ENCODE measurements around the gene ANKRD13B.

Gene ANKRD13B

GRCh38 chr17:29591737-29592608 lies 959 bp upstream of the ANKRD13B start (continued):
- TF ChIP-seq, protein P1, sequence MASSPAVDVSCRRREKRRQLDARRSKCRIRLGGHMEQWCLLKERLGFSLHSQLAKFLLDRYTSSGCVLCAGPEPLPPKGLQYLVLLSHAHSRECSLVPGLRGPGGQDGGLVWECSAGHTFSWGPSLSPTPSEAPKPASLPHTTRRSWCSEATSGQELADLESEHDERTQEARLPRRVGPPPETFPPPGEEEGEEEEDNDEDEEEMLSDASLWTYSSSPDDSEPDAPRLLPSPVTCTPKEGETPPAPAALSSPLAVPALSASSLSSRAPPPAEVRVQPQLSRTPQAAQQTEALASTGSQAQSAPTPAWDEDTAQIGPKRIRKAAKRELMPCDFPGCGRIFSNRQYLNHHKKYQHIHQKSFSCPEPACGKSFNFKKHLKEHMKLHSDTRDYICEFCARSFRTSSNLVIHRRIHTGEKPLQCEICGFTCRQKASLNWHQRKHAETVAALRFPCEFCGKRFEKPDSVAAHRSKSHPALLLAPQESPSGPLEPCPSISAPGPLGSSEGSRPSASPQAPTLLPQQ (tag by site-specific recombination; IDR thresholded peaks at IDR 0.05): peak; percentile 96
- TF ChIP-seq ZNF174 (tag by site-specific recombination; IDR thresholded peaks at IDR 0.05) (no peak), ZFP3 (tag by site-specific recombination; IDR thresholded peaks at IDR 0.05; ENCODE audit: low read depth) (no peak), KLF8 (tag by site-specific recombination; IDR thresholded peaks at IDR 0.05) (peak; percentile 98), ZNF302 (tag by site-specific recombination; IDR thresholded peaks at IDR 0.05; ENCODE audit: low read depth) (no peak), ZNF274 (IDR thresholded peaks at IDR 0.05; ENCODE audit: low read length) (no peak), ZNF274 (tag by site-specific recombination; IDR thresholded peaks at IDR 0.05; ENCODE audit: borderline replicate concordance) (no peak), ZFP69B (tag by site-specific recombination; IDR thresholded peaks at IDR 0.05) (peak; percentile 96), ZIC2 (tag by site-specific recombination; IDR thresholded peaks at IDR 0.05) (peak; percentile 86), ZNF146 (tag by site-specific recombination; IDR thresholded peaks at IDR 0.05) (no peak), ZNF266 (tag by site-specific recombination; IDR thresholded peaks at IDR 0.05; ENCODE audit: low read depth) (no peak), ZNF184 (tag by site-specific recombination; IDR thresholded peaks at IDR 0.05) (0 out of 2 replicates have a peak, but pooled peaks have one; percentile 3), ZNF24 (tag by site-specific recombination; IDR thresholded peaks at IDR 0.05) (no peak; the same call in 1 of the 2 replicates), HOXD13 (CRISPR knock-in tag; IDR thresholded peaks at IDR 0.05; ENCODE audit: borderline replicate concordance) (no peak), BCL11B (tag by site-specific recombination; IDR thresholded peaks at IDR 0.05; ENCODE audit: low read depth) (peak; percentile 58), GLI4 (tag by site-specific recombination; IDR thresholded peaks at IDR 0.05) (no peak), ZNF391 (tag by site-specific recombination; IDR thresholded peaks at IDR 0.05; ENCODE audit: borderline replicate concordance, low read depth) (no peak), WT1 (tag by site-specific recombination; IDR thresholded peaks at IDR 0.05) (peak; percentile 95), ZBTB44 (tag by site-specific recombination; IDR thresholded peaks at IDR 0.05) (peak; percentile 77)
- TF ChIP-seq, protein P2, sequence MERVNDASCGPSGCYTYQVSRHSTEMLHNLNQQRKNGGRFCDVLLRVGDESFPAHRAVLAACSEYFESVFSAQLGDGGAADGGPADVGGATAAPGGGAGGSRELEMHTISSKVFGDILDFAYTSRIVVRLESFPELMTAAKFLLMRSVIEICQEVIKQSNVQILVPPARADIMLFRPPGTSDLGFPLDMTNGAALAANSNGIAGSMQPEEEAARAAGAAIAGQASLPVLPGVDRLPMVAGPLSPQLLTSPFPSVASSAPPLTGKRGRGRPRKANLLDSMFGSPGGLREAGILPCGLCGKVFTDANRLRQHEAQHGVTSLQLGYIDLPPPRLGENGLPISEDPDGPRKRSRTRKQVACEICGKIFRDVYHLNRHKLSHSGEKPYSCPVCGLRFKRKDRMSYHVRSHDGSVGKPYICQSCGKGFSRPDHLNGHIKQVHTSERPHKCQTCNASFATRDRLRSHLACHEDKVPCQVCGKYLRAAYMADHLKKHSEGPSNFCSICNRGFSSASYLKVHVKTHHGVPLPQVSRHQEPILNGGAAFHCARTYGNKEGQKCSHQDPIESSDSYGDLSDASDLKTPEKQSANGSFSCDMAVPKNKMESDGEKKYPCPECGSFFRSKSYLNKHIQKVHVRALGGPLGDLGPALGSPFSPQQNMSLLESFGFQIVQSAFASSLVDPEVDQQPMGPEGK (tag by site-specific recombination; IDR thresholded peaks at IDR 0.05): peak; percentile 98
- TF ChIP-seq, protein P3, sequence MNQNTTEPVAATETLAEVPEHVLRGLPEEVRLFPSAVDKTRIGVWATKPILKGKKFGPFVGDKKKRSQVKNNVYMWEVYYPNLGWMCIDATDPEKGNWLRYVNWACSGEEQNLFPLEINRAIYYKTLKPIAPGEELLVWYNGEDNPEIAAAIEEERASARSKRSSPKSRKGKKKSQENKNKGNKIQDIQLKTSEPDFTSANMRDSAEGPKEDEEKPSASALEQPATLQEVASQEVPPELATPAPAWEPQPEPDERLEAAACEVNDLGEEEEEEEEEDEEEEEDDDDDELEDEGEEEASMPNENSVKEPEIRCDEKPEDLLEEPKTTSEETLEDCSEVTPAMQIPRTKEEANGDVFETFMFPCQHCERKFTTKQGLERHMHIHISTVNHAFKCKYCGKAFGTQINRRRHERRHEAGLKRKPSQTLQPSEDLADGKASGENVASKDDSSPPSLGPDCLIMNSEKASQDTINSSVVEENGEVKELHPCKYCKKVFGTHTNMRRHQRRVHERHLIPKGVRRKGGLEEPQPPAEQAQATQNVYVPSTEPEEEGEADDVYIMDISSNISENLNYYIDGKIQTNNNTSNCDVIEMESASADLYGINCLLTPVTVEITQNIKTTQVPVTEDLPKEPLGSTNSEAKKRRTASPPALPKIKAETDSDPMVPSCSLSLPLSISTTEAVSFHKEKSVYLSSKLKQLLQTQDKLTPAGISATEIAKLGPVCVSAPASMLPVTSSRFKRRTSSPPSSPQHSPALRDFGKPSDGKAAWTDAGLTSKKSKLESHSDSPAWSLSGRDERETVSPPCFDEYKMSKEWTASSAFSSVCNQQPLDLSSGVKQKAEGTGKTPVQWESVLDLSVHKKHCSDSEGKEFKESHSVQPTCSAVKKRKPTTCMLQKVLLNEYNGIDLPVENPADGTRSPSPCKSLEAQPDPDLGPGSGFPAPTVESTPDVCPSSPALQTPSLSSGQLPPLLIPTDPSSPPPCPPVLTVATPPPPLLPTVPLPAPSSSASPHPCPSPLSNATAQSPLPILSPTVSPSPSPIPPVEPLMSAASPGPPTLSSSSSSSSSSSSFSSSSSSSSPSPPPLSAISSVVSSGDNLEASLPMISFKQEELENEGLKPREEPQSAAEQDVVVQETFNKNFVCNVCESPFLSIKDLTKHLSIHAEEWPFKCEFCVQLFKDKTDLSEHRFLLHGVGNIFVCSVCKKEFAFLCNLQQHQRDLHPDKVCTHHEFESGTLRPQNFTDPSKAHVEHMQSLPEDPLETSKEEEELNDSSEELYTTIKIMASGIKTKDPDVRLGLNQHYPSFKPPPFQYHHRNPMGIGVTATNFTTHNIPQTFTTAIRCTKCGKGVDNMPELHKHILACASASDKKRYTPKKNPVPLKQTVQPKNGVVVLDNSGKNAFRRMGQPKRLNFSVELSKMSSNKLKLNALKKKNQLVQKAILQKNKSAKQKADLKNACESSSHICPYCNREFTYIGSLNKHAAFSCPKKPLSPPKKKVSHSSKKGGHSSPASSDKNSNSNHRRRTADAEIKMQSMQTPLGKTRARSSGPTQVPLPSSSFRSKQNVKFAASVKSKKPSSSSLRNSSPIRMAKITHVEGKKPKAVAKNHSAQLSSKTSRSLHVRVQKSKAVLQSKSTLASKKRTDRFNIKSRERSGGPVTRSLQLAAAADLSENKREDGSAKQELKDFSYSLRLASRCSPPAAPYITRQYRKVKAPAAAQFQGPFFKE (tag by site-specific recombination; IDR thresholded peaks at IDR 0.05; ENCODE audit: borderline replicate concordance): no peak
- TF ChIP-seq, protein P4, sequence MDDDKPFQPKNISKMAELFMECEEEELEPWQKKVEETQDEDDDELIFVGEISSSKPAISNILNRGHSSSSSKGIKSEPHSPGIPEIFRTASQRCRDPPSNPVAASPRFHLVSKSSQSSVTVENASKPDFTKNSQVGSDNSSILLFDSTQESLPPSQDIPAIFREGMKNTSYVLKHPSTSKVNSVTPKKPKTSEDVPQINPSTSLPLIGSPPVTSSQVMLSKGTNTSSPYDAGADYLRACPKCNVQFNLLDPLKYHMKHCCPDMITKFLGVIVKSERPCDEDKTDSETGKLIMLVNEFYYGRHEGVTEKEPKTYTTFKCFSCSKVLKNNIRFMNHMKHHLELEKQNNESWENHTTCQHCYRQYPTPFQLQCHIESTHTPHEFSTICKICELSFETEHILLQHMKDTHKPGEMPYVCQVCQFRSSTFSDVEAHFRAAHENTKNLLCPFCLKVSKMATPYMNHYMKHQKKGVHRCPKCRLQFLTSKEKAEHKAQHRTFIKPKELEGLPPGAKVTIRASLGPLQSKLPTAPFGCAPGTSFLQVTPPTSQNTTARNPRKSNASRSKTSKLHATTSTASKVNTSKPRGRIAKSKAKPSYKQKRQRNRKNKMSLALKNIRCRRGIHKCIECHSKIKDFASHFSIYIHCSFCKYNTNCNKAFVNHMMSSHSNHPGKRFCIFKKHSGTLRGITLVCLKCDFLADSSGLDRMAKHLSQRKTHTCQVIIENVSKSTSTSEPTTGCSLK (tag by site-specific recombination; IDR thresholded peaks at IDR 0.05): no peak
- TF ChIP-seq, protein P5, sequence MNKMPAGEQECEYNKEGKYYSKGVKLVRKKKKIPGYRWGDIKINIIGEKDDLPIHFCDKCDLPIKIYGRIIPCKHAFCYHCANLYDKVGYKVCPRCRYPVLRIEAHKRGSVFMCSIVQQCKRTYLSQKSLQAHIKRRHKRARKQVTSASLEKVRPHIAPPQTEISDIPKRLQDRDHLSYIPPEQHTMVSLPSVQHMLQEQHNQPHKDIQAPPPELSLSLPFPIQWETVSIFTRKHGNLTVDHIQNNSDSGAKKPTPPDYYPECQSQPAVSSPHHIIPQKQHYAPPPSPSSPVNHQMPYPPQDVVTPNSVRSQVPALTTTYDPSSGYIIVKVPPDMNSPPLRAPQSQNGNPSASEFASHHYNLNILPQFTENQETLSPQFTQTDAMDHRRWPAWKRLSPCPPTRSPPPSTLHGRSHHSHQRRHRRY (tag by site-specific recombination; IDR thresholded peaks at IDR 0.05): no peak
